Endothelial cell of umbilical vein (primary cell): ENCODE data around the gene SLC25A29.

Experiments
- EZH2 ChIP-seq: IDR thresholded peaks from 2 replicates; pipeline ENCODE4 v1.6.1; 2012; ENCODE audit warnings: borderline replicate concordance, low read depth, mild to moderate bottlenecking, moderate library complexity, low read length, inconsistent platforms; ENCODE audit not compliant: severe bottlenecking
- TF ChIP-seq, protein P1 (sequence below), 2 donors: IDR thresholded peaks; 1 replicate in 1 of 2; 2 replicates in 1 of 2; pipeline ENCODE4 v1.5.1; 2011; ENCODE audit warnings: low read length in 2 of 2, mild to moderate bottlenecking in 2 of 2, moderate library complexity in 2 of 2, control low read depth in 1 of 2, inconsistent platforms in 1 of 2, low read depth in 1 of 2; ENCODE audit not compliant: insufficient read depth in 1 of 2; ENCODE audit errors: extremely low read depth in 1 of 2

DNA sequence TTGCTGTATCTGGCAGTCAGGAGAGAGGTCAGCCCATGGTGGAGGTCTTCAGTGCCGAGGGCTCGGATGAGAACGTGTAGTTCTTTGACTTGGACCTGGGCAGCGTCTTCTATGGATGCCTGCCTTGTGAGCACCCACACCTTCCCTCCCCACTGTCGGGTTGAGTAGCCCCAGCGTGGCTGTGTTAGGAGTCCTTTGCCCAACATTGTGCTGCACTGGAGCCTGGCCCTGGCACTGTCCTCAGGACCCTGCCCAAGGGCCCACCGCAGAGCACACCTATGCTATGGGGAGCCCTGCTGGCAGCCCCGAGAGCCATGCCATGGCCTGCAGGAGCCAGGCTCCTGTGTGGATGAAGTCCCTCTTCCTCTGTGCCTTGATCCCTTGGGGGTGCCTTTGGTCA, 26.7 kb downstream of the SLC25A29 start:
- no peak for TF ChIP-seq EZH2
- TF ChIP-seq, protein P1, sequence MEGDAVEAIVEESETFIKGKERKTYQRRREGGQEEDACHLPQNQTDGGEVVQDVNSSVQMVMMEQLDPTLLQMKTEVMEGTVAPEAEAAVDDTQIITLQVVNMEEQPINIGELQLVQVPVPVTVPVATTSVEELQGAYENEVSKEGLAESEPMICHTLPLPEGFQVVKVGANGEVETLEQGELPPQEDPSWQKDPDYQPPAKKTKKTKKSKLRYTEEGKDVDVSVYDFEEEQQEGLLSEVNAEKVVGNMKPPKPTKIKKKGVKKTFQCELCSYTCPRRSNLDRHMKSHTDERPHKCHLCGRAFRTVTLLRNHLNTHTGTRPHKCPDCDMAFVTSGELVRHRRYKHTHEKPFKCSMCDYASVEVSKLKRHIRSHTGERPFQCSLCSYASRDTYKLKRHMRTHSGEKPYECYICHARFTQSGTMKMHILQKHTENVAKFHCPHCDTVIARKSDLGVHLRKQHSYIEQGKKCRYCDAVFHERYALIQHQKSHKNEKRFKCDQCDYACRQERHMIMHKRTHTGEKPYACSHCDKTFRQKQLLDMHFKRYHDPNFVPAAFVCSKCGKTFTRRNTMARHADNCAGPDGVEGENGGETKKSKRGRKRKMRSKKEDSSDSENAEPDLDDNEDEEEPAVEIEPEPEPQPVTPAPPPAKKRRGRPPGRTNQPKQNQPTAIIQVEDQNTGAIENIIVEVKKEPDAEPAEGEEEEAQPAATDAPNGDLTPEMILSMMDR (IDR thresholded peaks at IDR 0.05; ENCODE audit: extremely low read depth in 1 of 2, insufficient read depth in 1 of 2, low read depth in 1 of 2, low read length in 2 of 2), result no peak
